Lower lobe of right lung (tissue), 2 donors: ENCODE data around the gene SMYD3. TPM values are rescaled to one million over a fixed set of nuclear protein-coding genes. Genes with fewer than 3 reads are reported as not detected.

Source experiments
- ATAC-seq, 2 donors: fragments of 200-7000 bp; cut with Tn5 transposase; one replicate each; pipeline ENCODE4 v1.9.1; 2020 to 2022; ENCODE audit warnings: mild to moderate bottlenecking in 2 of 2, moderate library complexity in 2 of 2
- DNase-seq: peaks from one replicate; pipeline ENCODE4 v3.0.0-alpha.2; 2020
- H3K27ac ChIP-seq: fragments of 200-600 bp; one replicate; pipeline ENCODE4 v1.8.0; 2022
- H3K27me3 ChIP-seq: fragments of 200-600 bp; one replicate; pipeline ENCODE4 v1.8.0; 2022; ENCODE audit warnings: low read depth
- H3K36me3 ChIP-seq: fragments of 200-600 bp; one replicate; pipeline ENCODE4 v1.8.0; 2022; ENCODE audit warnings: mild to moderate bottlenecking
- H3K4me1 ChIP-seq: fragments of 200-600 bp; one replicate; pipeline ENCODE4 v1.8.0; 2022
- H3K4me3 ChIP-seq: fragments of 200-600 bp; one replicate; pipeline ENCODE4 v1.8.0; 2022; ENCODE audit warnings: mild to moderate bottlenecking
- H3K9me3 ChIP-seq: fragments of 200-600 bp; one replicate; pipeline ENCODE4 v1.8.0; 2022
- intact Hi-C: fragments of 100-400 bp; cut with DNase I; formaldehyde crosslinking; loops from one replicate; pipeline ENCODE4 v1.11.0; 2022
- total RNA-seq: library from RNA; stranded (reverse); fragmentation: NEBNext Ultra II Directional; extraction: Animal tissue kit (Norgen Biotek cat#: 25700); gene quantifications from one replicate; pipeline ENCODE4 v1.2.1, GENCODE V29; 2021
- TF ChIP-seq, protein P1 (sequence below): fragments of 200-600 bp; IDR thresholded peaks from one replicate; pipeline ENCODE4 v1.8.0; 2022; ENCODE audit warnings: antibody characterized with exemption, mild to moderate bottlenecking
- donor health status: DM: no; HTN: yes; CAD: no; lungs with severe emphysema.

Gene SMYD3
- total RNA-seq, 1 donor from 2014 or later, result 20.5 TPM

DNA sequence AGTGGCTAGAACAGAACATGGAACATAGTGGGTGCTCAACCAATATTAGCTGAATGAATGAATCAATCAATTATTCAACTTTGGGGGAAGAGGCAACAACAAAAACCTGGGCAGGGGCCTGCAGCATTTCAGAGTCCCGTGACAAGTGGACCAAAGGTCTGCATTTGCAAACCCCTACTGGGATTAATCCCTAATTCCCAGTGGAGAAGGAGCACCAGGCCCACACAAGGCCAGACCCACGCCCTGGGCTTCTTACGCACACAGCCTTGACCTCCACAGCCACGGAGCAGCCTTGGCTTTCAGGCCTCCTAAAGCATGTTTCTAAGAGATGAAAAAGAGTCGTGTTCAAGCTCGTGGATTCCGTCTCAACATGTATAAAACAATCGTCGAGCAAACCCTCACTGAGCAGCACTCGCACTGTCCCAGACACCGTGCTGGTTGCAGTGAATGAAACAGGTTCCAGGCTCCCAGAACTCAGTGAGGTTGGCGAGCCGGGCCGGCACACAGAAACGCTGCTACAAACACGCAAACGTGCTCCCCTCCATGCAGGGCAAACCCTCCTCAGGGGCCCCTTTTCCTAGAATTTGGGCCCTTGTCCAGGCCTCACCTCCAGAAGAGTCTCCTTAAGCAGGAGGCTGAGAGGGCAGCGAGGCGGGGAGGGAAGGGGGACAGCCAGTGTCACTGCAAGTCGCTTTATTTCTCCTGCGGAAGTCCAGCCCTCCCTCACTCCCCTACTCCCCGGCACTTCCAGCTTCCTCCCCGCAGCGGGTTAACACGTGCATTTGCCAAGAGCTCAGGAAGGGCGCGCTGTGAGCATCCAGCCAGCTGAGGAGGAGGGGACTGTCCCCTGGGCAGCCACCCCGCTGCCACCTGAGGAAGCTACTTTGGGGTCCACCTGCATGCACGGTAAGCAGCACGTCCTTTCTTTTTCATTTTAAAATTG lies 795.8 kb downstream of the SMYD3 start:
- no peaks in the 10 kb centered on the region for H3K27me3 ChIP-seq
- TF ChIP-seq, protein P1, sequence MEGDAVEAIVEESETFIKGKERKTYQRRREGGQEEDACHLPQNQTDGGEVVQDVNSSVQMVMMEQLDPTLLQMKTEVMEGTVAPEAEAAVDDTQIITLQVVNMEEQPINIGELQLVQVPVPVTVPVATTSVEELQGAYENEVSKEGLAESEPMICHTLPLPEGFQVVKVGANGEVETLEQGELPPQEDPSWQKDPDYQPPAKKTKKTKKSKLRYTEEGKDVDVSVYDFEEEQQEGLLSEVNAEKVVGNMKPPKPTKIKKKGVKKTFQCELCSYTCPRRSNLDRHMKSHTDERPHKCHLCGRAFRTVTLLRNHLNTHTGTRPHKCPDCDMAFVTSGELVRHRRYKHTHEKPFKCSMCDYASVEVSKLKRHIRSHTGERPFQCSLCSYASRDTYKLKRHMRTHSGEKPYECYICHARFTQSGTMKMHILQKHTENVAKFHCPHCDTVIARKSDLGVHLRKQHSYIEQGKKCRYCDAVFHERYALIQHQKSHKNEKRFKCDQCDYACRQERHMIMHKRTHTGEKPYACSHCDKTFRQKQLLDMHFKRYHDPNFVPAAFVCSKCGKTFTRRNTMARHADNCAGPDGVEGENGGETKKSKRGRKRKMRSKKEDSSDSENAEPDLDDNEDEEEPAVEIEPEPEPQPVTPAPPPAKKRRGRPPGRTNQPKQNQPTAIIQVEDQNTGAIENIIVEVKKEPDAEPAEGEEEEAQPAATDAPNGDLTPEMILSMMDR, result no peak
- H3K4me3 ChIP-seq, result no peak overlapping the region
- intact Hi-C loops, result no loop called here
- DNase-seq, result no peak
- no peaks in the 10 kb centered on the region for H3K36me3 ChIP-seq
- H3K4me1 ChIP-seq, result no peaks in the 10 kb centered on the region
- no peak overlapping the region for H3K27ac ChIP-seq
- no peaks in the 10 kb centered on the region for H3K9me3 ChIP-seq
- ATAC-seq, result no peak

- peak; percentile 29 for DNase-seq
- intact Hi-C loops, result no loop called here
- Histone ChIP-seq H3K4me1 (no peaks in the 10 kb centered on the region), H3K9me3 (no peaks in the 10 kb centered on the region), H3K27ac (no peak overlapping the region), H3K27me3 (no peaks in the 10 kb centered on the region), H3K4me3 (no peak overlapping the region), H3K36me3 (no peaks in the 10 kb centered on the region)
- no peak for ATAC-seq
- TF ChIP-seq, protein P1, result no peak
These were observed 799.1 kb downstream of the SMYD3 start for GRCh38 chr1:245707941-245708340.

- TF ChIP-seq, protein P1, result no peak
- DNase-seq (no peak), ATAC-seq (no peak)
- intact Hi-C loops, result no loop called here
- Histone ChIP-seq H3K9me3 (no peaks in the 10 kb centered on the region), H3K27me3 (no peaks in the 10 kb centered on the region), H3K36me3 (no peaks in the 10 kb centered on the region), H3K27ac (no peak overlapping the region), H3K4me3 (no peak overlapping the region), H3K4me1 (no peaks in the 10 kb centered on the region)
These were observed 802.3 kb downstream of the SMYD3 start for GRCh38 chr1:245704765-245705164.

DNA sequence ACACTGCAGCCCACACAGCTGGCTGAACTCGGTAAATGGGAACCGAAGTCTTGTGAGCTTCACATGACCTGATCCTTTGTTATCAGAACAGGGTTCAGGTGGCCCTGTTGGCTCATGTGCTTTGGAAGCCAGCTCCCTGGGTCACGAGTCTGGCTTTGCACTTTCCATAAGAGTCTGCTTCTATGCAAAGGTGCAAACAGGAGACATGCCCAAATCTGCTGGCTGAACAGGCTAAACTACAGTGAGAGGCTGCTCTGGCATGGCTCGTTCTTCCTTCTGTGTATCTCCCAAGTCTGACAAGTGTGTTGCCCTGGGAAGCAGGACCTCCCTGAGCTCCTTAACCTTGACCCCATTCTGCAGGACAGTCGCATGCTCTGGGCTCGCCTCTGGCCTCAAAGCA lies 802.7 kb downstream of the SMYD3 start:
- Histone ChIP-seq H3K4me1 (no peaks in the 10 kb centered on the region), H3K4me3 (no peak overlapping the region), H3K9me3 (no peaks in the 10 kb centered on the region), H3K27me3 (no peaks in the 10 kb centered on the region), H3K27ac (no peak overlapping the region), H3K36me3 (no peaks in the 10 kb centered on the region)
- intact Hi-C loops, result no loop called here
- DNase-seq (no peak), ATAC-seq (no peak)
- TF ChIP-seq, protein P1, result no peak

DNA sequence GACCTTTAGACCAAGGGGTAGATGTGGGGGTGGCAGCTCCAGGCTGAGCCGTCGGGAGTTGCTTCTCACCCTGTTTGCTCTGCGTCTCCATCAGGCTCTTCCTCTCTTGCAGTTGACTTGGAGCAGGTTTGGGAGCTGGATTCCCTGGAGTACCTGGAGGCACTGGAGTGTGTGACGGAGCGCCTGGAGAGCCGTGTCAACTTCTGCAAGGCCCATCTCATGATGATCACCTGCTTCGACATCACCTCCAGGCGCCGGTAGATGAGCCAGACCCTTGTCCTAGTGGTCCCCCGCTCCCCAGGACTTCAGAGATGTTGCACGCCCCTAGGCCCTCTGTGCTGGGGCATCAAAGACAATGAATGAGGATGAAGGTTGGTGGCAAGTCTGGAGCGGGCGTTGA lies 804.7 kb downstream of the SMYD3 start:
- intact Hi-C loops, result no loop called here
- Histone ChIP-seq H3K27me3 (no peaks in the 10 kb centered on the region), H3K9me3 (no peaks in the 10 kb centered on the region), H3K4me3 (no peak overlapping the region), H3K27ac (no peak overlapping the region), H3K36me3 (no peaks in the 10 kb centered on the region), H3K4me1 (no peaks in the 10 kb centered on the region)
- ATAC-seq (no peak), DNase-seq (no peak)
- TF ChIP-seq, protein P1, result no peak
